Panc1 (cell line): ENCODE results near the gene ALOX5. TPM values are rescaled to one million over a fixed set of nuclear protein-coding genes. Genes with fewer than 3 reads are reported as not detected.

Experiments
- ATAC-seq: fragments of 200-7000 bp; cut with Tn5 transposase; 2 replicates; pipeline ENCODE4 v1.9.1; 2020; ENCODE audit warnings: mild to moderate bottlenecking, moderate library complexity
- BruUV-seq: library from RNA; stranded (reverse); fragments of 400-500 nt; replicated peaks from 2 replicates; lab custom pipeline; 2021; lab: Mats Ljungman, UMichigan
- CTCF ChIA-PET: fragments of 300-600 bp; sonication (Branson Sonifier 250); formaldehyde crosslinking; loops from one replicate; lab custom pipeline; 2022; ENCODE audit warnings: antibody characterized with exemption; lab: Charles Lee
- POLR2A ChIA-PET: fragments of 300-600 bp; sonication (Branson Sonifier 250); formaldehyde crosslinking; loops from one replicate; lab custom pipeline; 2022; ENCODE audit warnings: antibody characterized with exemption; lab: Charles Lee
- DNase-seq: peaks from one replicate; pipeline ENCODE4 v3.0.0-alpha.2; 2010; ENCODE audit warnings: low read depth, low spot score
- H3K27ac ChIP-seq: 2 replicates; pipeline ENCODE4 v1.5.1; 2011; ENCODE audit warnings: mild to moderate bottlenecking, low read length, inconsistent platforms
- H3K27me3 ChIP-seq: fragments of 200-500 bp; sonication (Bioruptor generic); 2 replicates; pipeline ENCODE4 v1.6.0; 2014; ENCODE audit warnings: low read length, inconsistent platforms; ENCODE audit not compliant: control insufficient read depth, insufficient read depth
- H3K36me3 ChIP-seq: fragments of 200-500 bp; sonication (Bioruptor generic); 2 replicates; pipeline ENCODE4 v1.5.1; 2014; ENCODE audit warnings: inconsistent platforms, mild to moderate bottlenecking, low read length, moderate library complexity; ENCODE audit not compliant: control insufficient read depth, insufficient read depth
- H3K4me1 ChIP-seq: 2 replicates; pipeline ENCODE4 v1.5.1; 2011; ENCODE audit warnings: inconsistent platforms, mild to moderate bottlenecking, low read length, moderate library complexity; ENCODE audit not compliant: control insufficient read depth, insufficient read depth
- H3K4me3 ChIP-seq, 2 experiments: 2 replicates each; pipeline ENCODE4 v1.5.1; 2011 to 2012; ENCODE audit warnings: low read depth in 2 of 2, low read length in 2 of 2, mild to moderate bottlenecking in 2 of 2, inconsistent platforms in 1 of 2, moderate library complexity in 1 of 2
- H3K9me3 ChIP-seq: fragments of 200-500 bp; sonication (Bioruptor generic); 2 replicates; pipeline ENCODE4 v1.5.1; 2014; ENCODE audit warnings: low read depth, mild to moderate bottlenecking, inconsistent platforms, low read length, moderate library complexity; ENCODE audit not compliant: control insufficient read depth, insufficient read depth
- POLR2AphosphoS5 ChIP-seq: IDR thresholded peaks from 2 replicates; pipeline ENCODE4 v1.6.1; 2012; ENCODE audit warnings: mild to moderate bottlenecking, low read depth, low read length, moderate library complexity
- SIN3A ChIP-seq: IDR thresholded peaks from 2 replicates; pipeline ENCODE4 v1.6.1; 2012; ENCODE audit warnings: low read depth, mild to moderate bottlenecking, low read length, moderate library complexity, borderline replicate concordance; ENCODE audit not compliant: insufficient read depth
- TCF7L2 ChIP-seq: IDR thresholded peaks from 2 replicates; pipeline ENCODE4 v1.6.1; 2011; ENCODE audit warnings: mild to moderate bottlenecking, low read depth, low read length, inconsistent platforms
- in situ Hi-C: cut with HindIII; loops from 2 replicates; pipeline ENCODE4 v1.10.0; 2016; ENCODE audit warnings: low sequenced_read_pairs, low pct_unique_long_range_greater_than_20kb
- intact Hi-C: fragments of 100-400 bp; cut with micrococcal nuclease; formaldehyde crosslinking; loops from one replicate; pipeline ENCODE4 v1.10.0; 2022; ENCODE audit not compliant: unreplicated experiment
- total RNA-seq: library from RNA; stranded (reverse); gene quantifications from one replicate; pipeline ENCODE4 v1.2.1, GENCODE V29; 2021; ENCODE audit not compliant: unreplicated experiment
- TF ChIP-seq, protein P1 (sequence below): fragments of 450-650 bp; IDR thresholded peaks from 2 replicates; pipeline ENCODE4 v1.5.1; 2017; ENCODE audit warnings: mild to moderate bottlenecking
- TF ChIP-seq, protein P2 (sequence below), 2 experiments: IDR thresholded peaks; 2 replicates each; pipeline ENCODE4 v1.6.1; 2011 to 2012; ENCODE audit warnings: low read depth in 2 of 2, control low read depth in 1 of 2, low read length in 1 of 2, mild to moderate bottlenecking in 1 of 2, moderate library complexity in 1 of 2; ENCODE audit not compliant: insufficient read depth in 1 of 2

ALOX5 gene
- total RNA-seq, 1 experiment from 2014 or later: 0.82 TPM

DNA sequence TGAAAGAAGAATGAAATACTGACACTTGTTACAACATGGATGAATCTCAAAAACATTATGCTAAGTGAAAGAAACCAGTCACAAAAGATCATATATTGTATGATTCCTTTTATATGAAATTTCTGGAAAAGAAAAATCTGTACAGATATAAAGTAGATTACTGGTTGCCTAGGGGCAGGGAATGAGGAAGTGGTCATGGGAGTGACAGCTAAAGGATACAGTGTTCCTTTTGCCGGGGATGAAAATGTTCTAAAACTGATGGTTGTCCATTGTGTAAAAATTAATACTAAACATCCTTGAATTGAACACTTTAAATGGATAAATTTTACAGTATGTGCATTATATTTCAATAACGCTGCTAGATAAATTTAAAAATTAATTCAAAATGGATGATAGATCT lies 25.1 kb downstream of the ALOX5 start:
- no peak overlapping the region for H3K27ac ChIP-seq
- no peaks in the 10 kb centered on the region for H3K36me3 ChIP-seq
- BruUV-seq: no TSS peak
- no peaks in the 10 kb centered on the region for H3K4me1 ChIP-seq
- ChIA-PET CTCF (no interaction called here), POLR2A (no interaction called here)
- ATAC-seq: no peak
- H3K4me3 ChIP-seq: no peak overlapping the region
- DNase-seq: no peak
- TF ChIP-seq TCF7L2 (no peak), POLR2AphosphoS5 (no peak), SIN3A (no peak)
- TF ChIP-seq, protein P1, sequence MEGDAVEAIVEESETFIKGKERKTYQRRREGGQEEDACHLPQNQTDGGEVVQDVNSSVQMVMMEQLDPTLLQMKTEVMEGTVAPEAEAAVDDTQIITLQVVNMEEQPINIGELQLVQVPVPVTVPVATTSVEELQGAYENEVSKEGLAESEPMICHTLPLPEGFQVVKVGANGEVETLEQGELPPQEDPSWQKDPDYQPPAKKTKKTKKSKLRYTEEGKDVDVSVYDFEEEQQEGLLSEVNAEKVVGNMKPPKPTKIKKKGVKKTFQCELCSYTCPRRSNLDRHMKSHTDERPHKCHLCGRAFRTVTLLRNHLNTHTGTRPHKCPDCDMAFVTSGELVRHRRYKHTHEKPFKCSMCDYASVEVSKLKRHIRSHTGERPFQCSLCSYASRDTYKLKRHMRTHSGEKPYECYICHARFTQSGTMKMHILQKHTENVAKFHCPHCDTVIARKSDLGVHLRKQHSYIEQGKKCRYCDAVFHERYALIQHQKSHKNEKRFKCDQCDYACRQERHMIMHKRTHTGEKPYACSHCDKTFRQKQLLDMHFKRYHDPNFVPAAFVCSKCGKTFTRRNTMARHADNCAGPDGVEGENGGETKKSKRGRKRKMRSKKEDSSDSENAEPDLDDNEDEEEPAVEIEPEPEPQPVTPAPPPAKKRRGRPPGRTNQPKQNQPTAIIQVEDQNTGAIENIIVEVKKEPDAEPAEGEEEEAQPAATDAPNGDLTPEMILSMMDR: no peak
- TF ChIP-seq, protein P2, sequence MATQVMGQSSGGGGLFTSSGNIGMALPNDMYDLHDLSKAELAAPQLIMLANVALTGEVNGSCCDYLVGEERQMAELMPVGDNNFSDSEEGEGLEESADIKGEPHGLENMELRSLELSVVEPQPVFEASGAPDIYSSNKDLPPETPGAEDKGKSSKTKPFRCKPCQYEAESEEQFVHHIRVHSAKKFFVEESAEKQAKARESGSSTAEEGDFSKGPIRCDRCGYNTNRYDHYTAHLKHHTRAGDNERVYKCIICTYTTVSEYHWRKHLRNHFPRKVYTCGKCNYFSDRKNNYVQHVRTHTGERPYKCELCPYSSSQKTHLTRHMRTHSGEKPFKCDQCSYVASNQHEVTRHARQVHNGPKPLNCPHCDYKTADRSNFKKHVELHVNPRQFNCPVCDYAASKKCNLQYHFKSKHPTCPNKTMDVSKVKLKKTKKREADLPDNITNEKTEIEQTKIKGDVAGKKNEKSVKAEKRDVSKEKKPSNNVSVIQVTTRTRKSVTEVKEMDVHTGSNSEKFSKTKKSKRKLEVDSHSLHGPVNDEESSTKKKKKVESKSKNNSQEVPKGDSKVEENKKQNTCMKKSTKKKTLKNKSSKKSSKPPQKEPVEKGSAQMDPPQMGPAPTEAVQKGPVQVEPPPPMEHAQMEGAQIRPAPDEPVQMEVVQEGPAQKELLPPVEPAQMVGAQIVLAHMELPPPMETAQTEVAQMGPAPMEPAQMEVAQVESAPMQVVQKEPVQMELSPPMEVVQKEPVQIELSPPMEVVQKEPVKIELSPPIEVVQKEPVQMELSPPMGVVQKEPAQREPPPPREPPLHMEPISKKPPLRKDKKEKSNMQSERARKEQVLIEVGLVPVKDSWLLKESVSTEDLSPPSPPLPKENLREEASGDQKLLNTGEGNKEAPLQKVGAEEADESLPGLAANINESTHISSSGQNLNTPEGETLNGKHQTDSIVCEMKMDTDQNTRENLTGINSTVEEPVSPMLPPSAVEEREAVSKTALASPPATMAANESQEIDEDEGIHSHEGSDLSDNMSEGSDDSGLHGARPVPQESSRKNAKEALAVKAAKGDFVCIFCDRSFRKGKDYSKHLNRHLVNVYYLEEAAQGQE (IDR thresholded peaks at IDR 0.05; ENCODE audit: insufficient read depth in 1 of 2, low read depth in 2 of 2, low read length in 1 of 2): no peak
- peaks cover 36% of the 10 kb centered on the region for H3K27me3 ChIP-seq
- intact Hi-C loops: no loop called here
- in situ Hi-C loops: no loop called here
- no peaks in the 10 kb centered on the region for H3K9me3 ChIP-seq

- ChIA-PET CTCF (no interaction called here), POLR2A (no interaction called here)
- in situ Hi-C loops: no loop called here
- intact Hi-C loops: no loop called here
- Histone ChIP-seq H3K27ac (no peak overlapping the region), H3K27me3 (peaks cover 60% of the 10 kb centered on the region), H3K36me3 (no peaks in the 10 kb centered on the region), H3K4me1 (peaks cover 3% of the 10 kb centered on the region; the same call in 1 of the 2 replicates), H3K9me3 (no peaks in the 10 kb centered on the region), H3K4me3 (no peak overlapping the region)
- TF ChIP-seq SIN3A: no peak
- TF ChIP-seq, protein P1: no peak
- no peak for TF ChIP-seq POLR2AphosphoS5
- no peak for TF ChIP-seq TCF7L2
- TF ChIP-seq, protein P2 (IDR thresholded peaks at IDR 0.05; ENCODE audit: insufficient read depth in 1 of 2, low read depth in 2 of 2, low read length in 1 of 2): no peak
- no peak; the same call in 1 of the 2 replicates for ATAC-seq
- no peak for DNase-seq
- BruUV-seq: no TSS peak
These were observed 29.1 kb downstream of the ALOX5 start for GRCh38 chr10:45403151-45403550.
